NT2/D1 (cell line): ENCODE measurements around the gene ERBB4.

Experiments
- DNase-seq: peaks from one replicate; pipeline ENCODE4 v3.0.0-alpha.2; 2011; ENCODE audit warnings: low read depth, low spot score
- H3K27me3 ChIP-seq: 2 replicates; pipeline ENCODE4 v1.6.0; 2011; ENCODE audit warnings: mild to moderate bottlenecking; ENCODE audit not compliant: insufficient read length, insufficient read depth
- H3K36me3 ChIP-seq: 2 replicates; pipeline ENCODE4 v1.6.1; 2011; ENCODE audit warnings: mild to moderate bottlenecking, low read length, mixed read lengths; ENCODE audit not compliant: insufficient read depth, insufficient read length
- H3K4me1 ChIP-seq: 2 replicates; pipeline ENCODE4 v1.5.1; 2011; ENCODE audit not compliant: insufficient read depth, insufficient read length
- H3K4me3 ChIP-seq: 2 replicates; pipeline ENCODE4 v1.5.1; 2011; ENCODE audit warnings: low read depth; ENCODE audit not compliant: insufficient read length
- H3K9ac ChIP-seq: 2 replicates; pipeline ENCODE4 v1.6.0; 2011; ENCODE audit warnings: low read depth; ENCODE audit not compliant: insufficient read length
- H3K9me3 ChIP-seq: 2 replicates; pipeline ENCODE4 v1.5.1; 2011; ENCODE audit warnings: mild to moderate bottlenecking, low read length; ENCODE audit not compliant: insufficient read depth
- SUZ12 ChIP-seq: IDR thresholded peaks from 2 replicates; pipeline ENCODE4 v1.6.1; 2011; ENCODE audit not compliant: insufficient read length, insufficient read depth; ENCODE audit errors: extremely low read depth
- YY1 ChIP-seq: IDR thresholded peaks from 2 replicates; pipeline ENCODE4 v1.6.1; 2011; ENCODE audit not compliant: insufficient read length, insufficient read depth
- ZNF274 ChIP-seq: IDR thresholded peaks from 2 replicates; pipeline ENCODE4 v1.6.1; 2011; ENCODE audit warnings: mild to moderate bottlenecking, low read depth, low read length

Gene ERBB4

DNA sequence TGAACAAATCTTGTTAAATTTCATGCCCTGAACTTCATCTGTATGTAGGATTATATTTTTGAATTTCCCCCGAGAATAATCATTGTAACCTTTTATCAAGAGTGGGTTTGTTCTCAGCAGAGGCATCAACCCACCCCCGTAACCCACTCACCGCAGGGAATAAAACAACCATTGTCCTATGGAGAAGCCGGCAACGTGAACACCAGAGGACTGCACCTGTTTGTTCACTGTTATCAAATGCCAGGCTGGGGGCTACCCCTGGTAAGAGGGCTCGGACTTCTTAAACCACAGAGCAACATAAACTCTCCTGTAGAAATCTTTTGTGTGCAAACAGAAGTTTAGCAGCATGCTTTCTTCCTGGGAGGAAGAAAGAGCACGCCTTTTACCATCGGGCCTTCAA is 610.4 kb downstream of the ERBB4 start:
- no peak overlapping the region for H3K4me3 ChIP-seq
- H3K9ac ChIP-seq, result no peak overlapping the region
- DNase-seq, result no peak
- TF ChIP-seq YY1 (no peak), ZNF274 (no peak), SUZ12 (no peak)
- H3K36me3 ChIP-seq, result no peaks in the 10 kb centered on the region
- no peaks in the 10 kb centered on the region for H3K4me1 ChIP-seq
- H3K27me3 ChIP-seq, result no peaks in the 10 kb centered on the region
- H3K9me3 ChIP-seq, result no peaks in the 10 kb centered on the region

DNA sequence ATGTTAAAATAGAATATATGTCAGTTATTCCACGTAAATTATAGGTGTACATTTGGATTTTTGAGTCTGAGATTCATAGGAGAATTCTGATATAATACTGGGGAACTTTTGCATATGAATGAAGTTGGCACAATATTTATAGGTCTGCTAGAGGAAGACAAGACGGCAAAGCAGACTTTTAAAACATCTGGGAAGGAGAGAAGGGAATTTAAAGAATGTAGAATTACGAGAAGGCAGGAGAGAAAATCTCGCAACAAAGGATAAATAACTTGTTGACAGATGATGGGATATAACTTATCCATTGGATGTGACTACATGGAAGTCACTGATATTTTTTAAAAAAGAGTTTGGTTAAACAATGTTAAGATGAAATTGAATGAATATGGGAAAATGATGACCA is 615.6 kb downstream of the ERBB4 start:
- H3K36me3 ChIP-seq, result no peaks in the 10 kb centered on the region
- TF ChIP-seq YY1 (no peak), SUZ12 (no peak), ZNF274 (no peak)
- no peak overlapping the region for H3K4me3 ChIP-seq
- H3K4me1 ChIP-seq, result no peaks in the 10 kb centered on the region
- no peaks in the 10 kb centered on the region for H3K27me3 ChIP-seq
- no peak for DNase-seq
- no peak overlapping the region for H3K9ac ChIP-seq
- no peaks in the 10 kb centered on the region for H3K9me3 ChIP-seq

DNA sequence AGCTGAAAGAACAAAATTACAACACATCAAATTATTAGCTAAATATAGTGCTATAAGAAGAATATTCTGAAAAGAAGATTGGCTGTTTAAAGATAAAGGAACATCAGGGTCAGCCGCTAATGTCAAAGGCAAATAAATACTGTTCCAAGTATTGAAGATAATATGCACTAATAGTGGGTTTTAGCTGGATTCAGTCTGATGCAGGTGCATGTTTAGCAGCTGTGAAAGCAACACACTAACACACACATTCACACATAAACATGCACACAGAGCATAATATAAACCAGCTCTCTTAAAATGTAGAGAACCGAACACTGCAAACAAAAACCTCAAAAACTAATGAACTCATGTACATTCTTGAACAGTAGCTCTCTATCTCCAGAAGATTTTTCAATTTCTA is 634.6 kb downstream of the ERBB4 start:
- Histone ChIP-seq H3K4me1 (no peaks in the 10 kb centered on the region), H3K9ac (no peak overlapping the region)
- TF ChIP-seq ZNF274, result no peak

DNA sequence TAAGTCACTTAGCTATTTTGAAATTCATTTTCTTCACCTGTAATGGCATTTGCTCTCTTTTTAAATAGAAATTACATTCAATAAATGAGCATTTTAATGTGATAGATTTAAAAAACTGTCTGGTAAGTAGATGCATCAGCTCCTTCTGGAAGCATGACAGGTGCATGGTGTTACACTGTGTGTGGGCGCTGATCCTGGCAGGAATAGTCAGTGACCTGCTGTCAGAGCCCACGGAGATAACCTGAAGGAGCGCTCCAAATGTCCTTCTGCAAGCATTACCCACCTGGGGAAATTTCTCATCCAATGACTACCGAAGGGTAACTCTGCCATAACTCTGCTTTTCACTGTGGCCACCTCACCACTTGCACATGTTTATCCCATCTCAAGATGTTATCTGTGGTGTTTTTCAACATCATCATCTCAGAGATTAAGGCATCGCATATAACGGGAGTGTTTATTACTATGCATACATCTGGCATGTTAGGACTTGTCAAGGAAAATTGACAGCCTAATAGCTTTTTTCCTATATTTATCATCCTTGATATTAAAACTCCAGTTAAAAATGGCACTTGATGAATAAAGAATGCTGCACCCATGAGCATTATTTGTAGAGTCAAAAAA is 637.3 kb downstream of the ERBB4 start:
- TF ChIP-seq SUZ12, result no peak
- TF ChIP-seq ZNF274, result no peak
- no peak for TF ChIP-seq YY1
- Histone ChIP-seq H3K4me3 (no peak overlapping the region), H3K4me1 (no peaks in the 10 kb centered on the region), H3K27me3 (no peaks in the 10 kb centered on the region), H3K9me3 (no peaks in the 10 kb centered on the region), H3K9ac (no peak overlapping the region), H3K36me3 (no peaks in the 10 kb centered on the region)
- no peak for DNase-seq

More for the DNA sequence above, 634.6 kb downstream of the ERBB4 start:
- no peak for DNase-seq
- Histone ChIP-seq H3K9me3 (no peaks in the 10 kb centered on the region), H3K27me3 (no peaks in the 10 kb centered on the region), H3K36me3 (no peaks in the 10 kb centered on the region), H3K4me3 (no peak overlapping the region)

DNA sequence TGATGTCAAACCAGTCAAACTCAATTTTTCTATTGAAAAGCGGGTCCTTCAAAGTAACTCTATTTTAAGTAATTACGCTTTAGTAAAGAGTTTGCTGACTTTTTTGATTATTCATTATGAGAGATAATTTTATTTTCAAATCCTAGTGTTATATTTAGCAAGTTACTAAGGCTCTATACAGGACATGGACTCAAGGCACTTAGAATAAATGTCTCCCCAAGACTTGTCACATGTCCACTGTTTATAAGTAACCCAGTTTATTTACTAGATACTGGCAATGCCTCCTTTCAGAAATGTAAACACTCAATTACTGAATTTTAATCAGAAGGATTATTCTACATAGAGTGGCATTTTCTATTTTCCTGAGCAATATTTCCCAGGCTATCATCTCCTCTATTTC is 638.1 kb downstream of the ERBB4 start:
- Histone ChIP-seq H3K4me1 (no peaks in the 10 kb centered on the region), H3K4me3 (no peak overlapping the region), H3K36me3 (no peaks in the 10 kb centered on the region), H3K9me3 (no peaks in the 10 kb centered on the region), H3K27me3 (no peaks in the 10 kb centered on the region), H3K9ac (no peak overlapping the region)
- TF ChIP-seq ZNF274 (no peak), YY1 (no peak), SUZ12 (no peak)
- DNase-seq, result no peak

DNA sequence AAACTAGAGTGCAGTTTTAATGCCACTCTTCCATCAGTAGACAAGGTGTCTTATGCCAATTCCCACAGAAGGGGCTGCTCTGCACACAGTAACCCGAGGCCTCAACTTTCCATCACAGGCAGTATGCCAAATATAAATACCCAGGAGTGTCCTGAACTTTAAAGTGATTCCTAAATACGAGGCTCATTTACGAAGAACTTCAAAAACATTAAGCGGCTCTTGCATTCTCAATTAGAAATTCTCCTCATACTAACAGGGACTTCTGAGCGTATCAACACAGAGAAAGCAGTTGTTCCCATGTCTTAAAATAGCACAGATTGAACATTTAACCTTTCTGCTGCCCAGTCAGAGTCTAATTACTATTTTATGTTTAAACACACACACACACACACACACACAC is 638.6 kb downstream of the ERBB4 start:
- Histone ChIP-seq H3K4me3 (no peak overlapping the region), H3K9me3 (no peaks in the 10 kb centered on the region), H3K9ac (no peak overlapping the region), H3K4me1 (no peaks in the 10 kb centered on the region), H3K36me3 (no peaks in the 10 kb centered on the region), H3K27me3 (no peaks in the 10 kb centered on the region)
- TF ChIP-seq ZNF274, result no peak
- TF ChIP-seq SUZ12, result no peak
- no peak for TF ChIP-seq YY1
- no peak for DNase-seq

DNA sequence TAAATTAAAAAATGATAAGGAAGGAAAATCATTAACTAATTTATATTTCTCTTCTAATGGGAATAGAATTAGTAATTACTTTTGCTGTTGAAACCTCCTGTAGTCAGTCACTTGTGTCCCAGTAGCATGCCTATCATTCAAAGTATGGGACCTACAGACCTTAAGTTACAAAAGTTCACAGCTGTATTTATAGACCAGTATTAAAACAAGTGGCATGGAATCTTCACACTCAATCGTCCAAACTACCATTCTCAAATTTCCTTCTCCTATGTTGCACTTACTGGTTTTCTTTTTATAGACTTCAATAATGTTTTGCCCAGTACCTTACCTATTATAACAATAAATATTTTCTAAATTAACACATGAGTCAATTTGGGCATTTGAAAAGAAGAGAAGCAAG is 639.9 kb downstream of the ERBB4 start:
- TF ChIP-seq ZNF274 (no peak), SUZ12 (no peak), YY1 (no peak)
- Histone ChIP-seq H3K9me3 (no peaks in the 10 kb centered on the region), H3K4me1 (no peaks in the 10 kb centered on the region), H3K36me3 (no peaks in the 10 kb centered on the region), H3K27me3 (no peaks in the 10 kb centered on the region), H3K4me3 (no peak overlapping the region), H3K9ac (no peak overlapping the region)
- no peak for DNase-seq

DNA sequence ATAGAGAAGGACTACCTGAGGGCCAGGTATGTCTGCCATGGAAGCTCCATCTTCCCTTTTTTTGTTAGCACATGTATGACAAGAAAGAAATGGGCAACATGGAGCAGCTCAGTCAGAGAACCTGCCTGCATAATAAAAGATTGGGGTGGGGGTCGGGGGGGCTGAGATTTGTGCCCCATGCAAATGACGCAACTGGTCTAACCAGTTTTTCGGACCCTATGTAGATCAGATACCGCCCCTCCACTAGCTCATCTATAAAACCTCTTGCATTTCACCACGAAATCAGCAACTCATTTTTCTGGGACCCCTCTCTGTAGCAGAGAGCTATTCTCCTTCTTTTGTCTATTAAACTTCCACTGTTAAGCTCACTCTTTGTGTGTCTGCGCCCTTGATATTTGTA is 657.2 kb downstream of the ERBB4 start:
- Histone ChIP-seq H3K27me3 (no peaks in the 10 kb centered on the region), H3K9me3 (no peaks in the 10 kb centered on the region), H3K36me3 (no peaks in the 10 kb centered on the region), H3K4me3 (no peak overlapping the region), H3K4me1 (no peaks in the 10 kb centered on the region), H3K9ac (no peak overlapping the region)
- no peak for TF ChIP-seq ZNF274
- TF ChIP-seq YY1, result no peak
- TF ChIP-seq SUZ12, result no peak
- DNase-seq, result no peak
